ENCODE data around the gene GFOD1.

GFOD1 gene

DNA sequence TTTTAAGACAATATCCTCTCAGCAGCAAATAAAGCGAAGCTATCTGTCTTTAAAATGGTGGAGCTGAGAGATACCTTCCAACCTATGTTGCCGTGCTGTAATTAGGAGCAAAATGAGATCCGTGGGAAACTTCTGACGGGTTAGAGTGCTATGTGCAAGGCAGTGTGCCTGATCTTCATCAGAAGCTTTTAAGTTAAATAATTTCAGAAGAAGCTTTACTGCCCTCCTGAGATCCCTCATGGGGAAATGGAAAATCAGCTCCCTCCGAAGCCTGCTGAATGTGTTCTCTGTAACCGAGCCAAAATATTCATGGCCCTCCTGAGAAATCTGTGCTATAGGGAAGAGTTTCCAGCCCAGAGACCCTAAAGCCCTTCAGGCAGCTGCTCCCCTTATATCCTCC lies 115.3 kb downstream of the GFOD1 start:
- no peak for DNase-seq

DNA sequence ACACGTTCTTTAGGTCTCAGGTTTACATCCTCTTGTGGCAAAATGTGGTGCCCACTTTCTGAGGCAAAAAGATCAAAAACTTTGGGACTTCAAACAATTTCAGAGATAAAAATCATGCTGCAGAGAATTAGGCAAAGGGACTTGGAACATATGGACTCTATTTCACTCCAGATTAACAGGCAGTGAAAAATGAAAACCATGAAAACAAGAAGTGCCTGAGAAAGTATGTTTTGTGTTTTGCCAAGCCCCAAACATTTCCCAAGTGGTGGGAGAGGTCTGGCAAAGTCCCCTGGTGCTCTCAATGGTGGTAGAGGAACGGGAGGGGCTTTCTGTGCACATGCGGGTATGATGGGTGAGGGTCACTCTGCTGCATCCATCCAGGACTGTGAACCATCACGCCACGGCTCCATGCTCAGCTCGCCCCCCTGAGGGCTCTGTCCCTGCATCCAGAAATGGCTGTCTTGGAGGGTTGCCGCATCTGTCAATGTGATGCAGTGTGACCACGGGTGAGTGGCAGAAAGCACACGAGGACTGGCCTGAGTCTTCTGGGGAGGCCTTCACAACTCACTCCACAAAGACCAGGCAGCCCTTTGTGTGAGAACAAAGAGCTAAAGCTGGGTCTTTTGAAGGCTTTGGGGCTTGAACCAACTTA lies 115.9 kb downstream of the GFOD1 start:
- no peak for DNase-seq

- DNase-seq: no peak
Observed at GRCh38 chr6:13370623-13371022, 116.8 kb downstream of the GFOD1 start.

- DNase-seq: no peak
Observed at GRCh38 chr6:13369591-13369990, 117.8 kb downstream of the GFOD1 start.

- no peak for DNase-seq
Observed at GRCh38 chr6:13368731-13369115, 118.7 kb downstream of the GFOD1 start.

- no peak for DNase-seq
Observed at GRCh38 chr6:13368079-13368730, 119.2 kb downstream of the GFOD1 start.

GRCh38 chr6:13367396-13367795 lies 120.0 kb downstream of the GFOD1 start:
- DNase-seq: no peak

GRCh38 chr6:13365320-13365719 lies 122.1 kb downstream of the GFOD1 start:
- no peak for DNase-seq

DNA sequence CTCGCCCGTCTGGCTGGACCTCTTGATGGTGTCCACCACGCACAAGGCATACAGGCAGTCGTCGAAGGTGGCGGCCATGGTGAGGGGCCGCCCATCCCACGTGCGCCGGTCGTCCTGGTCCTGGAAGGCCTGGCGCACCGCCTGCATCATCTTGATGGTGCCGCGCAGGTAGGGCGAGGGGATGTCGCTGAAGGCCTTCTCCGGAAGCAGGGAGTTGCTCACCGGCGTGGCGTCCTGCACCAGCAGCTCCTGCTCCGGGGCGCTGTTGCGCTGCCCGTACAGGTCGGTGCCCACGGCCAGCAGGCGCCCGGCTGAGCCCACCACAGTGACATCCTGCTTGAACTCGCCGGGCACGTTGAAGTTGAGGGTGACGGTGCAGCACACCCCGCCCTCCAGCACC lies 122.6 kb downstream of the GFOD1 start:
- no peak for DNase-seq

GRCh38 chr6:13362412-13362811 lies 125.0 kb downstream of the GFOD1 start:
- no peak for DNase-seq

DNA sequence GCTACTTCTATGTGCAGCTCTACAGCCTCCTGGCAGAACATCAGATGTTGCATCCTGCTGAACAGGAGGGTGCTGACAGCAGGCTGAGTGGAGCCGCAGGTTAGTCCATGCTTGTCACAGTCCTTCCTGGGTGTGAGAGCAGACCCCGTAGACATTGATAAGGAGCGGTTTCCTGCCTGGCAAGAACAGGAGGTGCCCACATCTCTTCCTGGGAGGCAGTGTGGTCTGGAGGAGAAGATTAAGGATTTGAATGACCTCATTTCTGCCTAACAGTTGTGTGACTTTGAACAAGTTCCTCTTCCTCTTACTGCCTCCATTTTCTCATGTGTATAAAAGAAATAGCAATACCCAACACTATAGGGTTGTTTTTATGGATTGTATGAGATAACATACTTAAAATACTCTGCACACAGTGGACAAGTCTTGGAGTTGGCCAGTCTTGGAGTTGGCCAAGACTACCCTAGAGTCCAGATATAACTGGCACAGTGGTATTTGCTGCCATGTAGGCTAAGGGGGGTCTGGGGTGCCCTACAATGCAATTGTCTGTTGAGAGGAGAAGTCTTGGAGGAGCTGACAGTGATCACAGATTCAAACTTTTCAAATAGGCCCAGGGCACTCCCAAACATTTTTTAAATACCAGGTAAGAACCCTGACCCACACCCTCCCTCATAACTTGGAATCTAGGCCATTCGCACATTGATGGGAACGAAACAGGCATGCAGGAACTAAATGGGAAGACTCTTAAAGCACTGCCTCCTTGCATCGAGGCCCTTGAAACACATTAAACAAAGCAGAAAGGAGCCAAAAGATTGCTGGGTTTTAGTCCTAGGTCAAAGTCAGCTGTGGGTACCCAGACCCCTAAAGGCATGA lies 126.5 kb downstream of the GFOD1 start:
- DNase-seq: peak; percentile 30

- DNase-seq: no peak
Observed at GRCh38 chr6:13359287-13359686, 128.1 kb downstream of the GFOD1 start.

GRCh38 chr6:13358511-13358910 lies 128.9 kb downstream of the GFOD1 start:
- DNase-seq: no peak

GRCh38 chr6:13357551-13358075 lies 129.8 kb downstream of the GFOD1 start:
- no peak for DNase-seq

GRCh38 chr6:13355999-13356785 lies 131.2 kb downstream of the GFOD1 start:
- no peak for DNase-seq

DNA sequence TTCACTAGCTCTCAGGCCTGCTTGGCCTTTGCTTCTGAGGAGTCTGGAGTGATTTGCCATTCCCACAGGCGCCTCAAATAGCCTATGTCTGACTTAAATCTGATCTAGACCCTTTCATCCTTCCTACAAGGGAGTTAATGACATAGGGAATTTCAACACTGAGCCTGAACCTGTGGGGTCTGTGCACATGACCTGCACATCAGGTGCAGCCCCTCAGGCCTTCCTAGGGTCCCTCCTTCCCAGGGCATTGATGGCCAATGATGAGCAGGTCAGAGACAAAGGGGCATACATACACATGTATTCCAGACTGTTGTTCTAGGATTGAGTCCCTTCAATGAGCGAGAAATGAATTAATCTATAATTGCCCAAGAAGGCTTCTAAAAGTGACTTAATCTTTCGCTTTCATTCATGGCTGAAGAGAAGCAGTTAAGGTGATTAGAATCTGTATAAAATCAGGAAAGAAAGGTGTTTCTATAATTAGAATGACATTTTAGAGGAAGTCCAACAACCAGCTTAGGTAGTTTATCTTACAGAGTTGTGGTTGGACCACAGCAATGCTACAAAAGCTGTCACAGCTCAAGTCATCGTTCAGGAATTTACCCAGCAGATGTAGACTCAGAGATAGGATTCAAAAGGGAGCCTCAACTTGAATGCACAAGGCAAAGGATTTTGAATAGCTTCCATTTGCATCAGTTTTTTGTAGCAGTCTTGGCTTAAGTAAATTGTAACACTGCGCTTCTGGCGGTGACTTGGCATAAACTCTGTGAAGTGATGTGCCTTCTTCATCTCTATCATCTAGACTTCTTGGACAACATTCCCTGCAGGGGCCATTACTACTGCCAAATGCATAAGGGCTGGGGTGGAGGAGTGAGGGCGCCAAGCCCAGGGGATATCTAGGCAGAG lies 132.1 kb downstream of the GFOD1 start:
- peak; percentile 80 for DNase-seq

GRCh38 chr6:13354331-13355042 lies 132.9 kb downstream of the GFOD1 start:
- DNase-seq: peak; percentile 75

GRCh38 chr6:13352165-13352564 lies 135.2 kb downstream of the GFOD1 start:
- DNase-seq: no peak

DNA sequence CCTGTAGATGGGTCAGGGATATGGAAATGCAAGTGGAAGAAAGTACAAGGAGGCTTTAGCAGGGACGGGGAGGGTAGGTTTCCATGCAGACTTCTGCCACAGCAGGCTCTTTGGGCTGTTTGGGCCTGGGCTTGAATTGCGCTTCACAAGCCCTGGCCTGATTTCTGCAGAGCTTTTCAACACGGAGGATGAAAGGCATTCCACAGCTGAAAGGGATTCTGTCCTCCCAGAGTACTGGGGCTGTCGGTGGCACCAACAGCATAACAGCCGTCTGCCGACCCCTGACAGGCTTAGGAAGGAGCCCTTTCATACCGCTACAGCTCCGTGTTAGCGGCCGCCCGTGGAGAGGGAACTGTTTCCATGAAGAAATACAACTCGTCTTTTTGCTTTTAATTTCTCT lies 136.1 kb downstream of the GFOD1 start:
- DNase-seq: no peak

DNA sequence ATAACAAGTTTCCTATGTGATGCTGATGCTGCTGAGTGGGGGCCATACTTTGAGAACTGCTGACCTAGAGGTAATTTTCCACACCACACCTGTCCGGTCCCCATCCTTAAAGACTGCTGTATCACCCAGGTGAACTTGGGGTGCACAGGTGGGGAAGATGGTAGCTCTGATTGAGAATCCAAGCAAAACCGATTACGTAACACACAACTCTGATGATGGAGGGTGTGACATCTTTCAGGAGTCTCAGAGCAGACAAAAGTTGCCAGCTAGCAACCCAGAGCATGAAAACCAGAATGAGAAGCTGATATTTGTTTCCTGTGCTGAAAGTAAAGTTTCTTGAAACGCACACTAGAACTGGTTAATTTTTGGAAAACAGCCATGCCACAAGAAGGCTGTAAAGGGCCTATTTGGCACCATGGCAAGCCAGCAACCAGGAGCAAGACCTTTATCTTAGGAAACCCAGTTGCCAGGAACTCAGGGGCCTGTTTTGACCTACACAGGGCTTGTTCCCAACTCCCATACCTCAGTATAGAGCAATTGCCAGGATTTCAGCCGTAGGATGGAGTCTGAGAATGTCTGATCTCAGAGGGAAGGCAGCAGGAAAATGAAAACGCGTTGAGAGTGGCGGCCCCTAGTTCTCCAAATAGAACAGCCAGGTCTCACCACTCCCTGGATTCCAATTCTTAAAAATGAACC lies 137.4 kb downstream of the GFOD1 start:
- no peak for DNase-seq

All from GDM1 (cell line).